HEK293T (cell line): ENCODE results near the gene ZNF575.

ENCODE experiments used
- BHLHE40 ChIP-seq: fragments of 450-650 bp; IDR thresholded peaks from 2 replicates; pipeline ENCODE4 v1.6.1; 2016; ENCODE audit warnings: mild to moderate bottlenecking, moderate library complexity, borderline replicate concordance
- ELF4 ChIP-seq: fragments of 450-650 bp; IDR thresholded peaks from 2 replicates; pipeline ENCODE4 v1.6.1; 2017; ENCODE audit warnings: antibody characterized with exemption
- FOXA1 ChIP-seq: fragments of 450-650 bp; IDR thresholded peaks from 2 replicates; pipeline ENCODE4 v1.6.1; 2016; ENCODE audit warnings: mild to moderate bottlenecking
- FOXK2 ChIP-seq: fragments of 450-650 bp; IDR thresholded peaks from 2 replicates; pipeline ENCODE4 v1.6.1; 2016; ENCODE audit warnings: mild to moderate bottlenecking
- FOXM1 ChIP-seq: fragments of 450-650 bp; IDR thresholded peaks from 2 replicates; pipeline ENCODE4 v1.6.1; 2017; ENCODE audit warnings: mild to moderate bottlenecking, borderline replicate concordance
- HDGF ChIP-seq: fragments of 450-650 bp; IDR thresholded peaks from 2 replicates; pipeline ENCODE4 v1.6.1; 2017; ENCODE audit warnings: antibody characterized with exemption, borderline replicate concordance
- NFRKB ChIP-seq: fragments of 450-650 bp; IDR thresholded peaks from 2 replicates; pipeline ENCODE4 v1.6.1; 2016; ENCODE audit warnings: mild to moderate bottlenecking, moderate library complexity
- SP1 ChIP-seq: fragments of 450-650 bp; IDR thresholded peaks from 2 replicates; pipeline ENCODE4 v1.6.1; 2017
- SUZ12 ChIP-seq: fragments of 450-650 bp; IDR thresholded peaks from 2 replicates; pipeline ENCODE4 v1.6.1; 2016; ENCODE audit warnings: mild to moderate bottlenecking
- ZNF384 ChIP-seq: fragments of 450-650 bp; IDR thresholded peaks from 2 replicates; pipeline ENCODE4 v1.6.1; 2016
- TF ChIP-seq, protein P1 (sequence below): fragments of 450-650 bp; IDR thresholded peaks from 2 replicates; pipeline ENCODE4 v1.6.1; 2016

- TF ChIP-seq BHLHE40 (no peak), ZNF384 (no peak), SP1 (no peak), HDGF (no peak), FOXM1 (no peak), SUZ12 (no peak), ELF4 (no peak), NFRKB (no peak), FOXK2 (no peak), FOXA1 (no peak)
- TF ChIP-seq, protein P1, sequence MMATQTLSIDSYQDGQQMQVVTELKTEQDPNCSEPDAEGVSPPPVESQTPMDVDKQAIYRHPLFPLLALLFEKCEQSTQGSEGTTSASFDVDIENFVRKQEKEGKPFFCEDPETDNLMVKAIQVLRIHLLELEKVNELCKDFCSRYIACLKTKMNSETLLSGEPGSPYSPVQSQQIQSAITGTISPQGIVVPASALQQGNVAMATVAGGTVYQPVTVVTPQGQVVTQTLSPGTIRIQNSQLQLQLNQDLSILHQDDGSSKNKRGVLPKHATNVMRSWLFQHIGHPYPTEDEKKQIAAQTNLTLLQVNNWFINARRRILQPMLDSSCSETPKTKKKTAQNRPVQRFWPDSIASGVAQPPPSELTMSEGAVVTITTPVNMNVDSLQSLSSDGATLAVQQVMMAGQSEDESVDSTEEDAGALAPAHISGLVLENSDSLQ: no peak
These were observed 22.3 kb upstream of the ZNF575 start for GRCh38 chr19:43510713-43511112.
